DMS153 treated with DMSO at 0.1 percent for 48 hours (cell line): ENCODE measurements around the gene MID1IP1.
A peak's percentile ranks its signal among the peaks of the same experiment; 100 is the strongest.

ENCODE experiments used
- DNase-seq: peaks from one replicate; lab custom pipeline; 2025; ENCODE audit not compliant: unreplicated experiment; lab: John Stamatoyannopoulos, UW

The MID1IP1 gene

DNA sequence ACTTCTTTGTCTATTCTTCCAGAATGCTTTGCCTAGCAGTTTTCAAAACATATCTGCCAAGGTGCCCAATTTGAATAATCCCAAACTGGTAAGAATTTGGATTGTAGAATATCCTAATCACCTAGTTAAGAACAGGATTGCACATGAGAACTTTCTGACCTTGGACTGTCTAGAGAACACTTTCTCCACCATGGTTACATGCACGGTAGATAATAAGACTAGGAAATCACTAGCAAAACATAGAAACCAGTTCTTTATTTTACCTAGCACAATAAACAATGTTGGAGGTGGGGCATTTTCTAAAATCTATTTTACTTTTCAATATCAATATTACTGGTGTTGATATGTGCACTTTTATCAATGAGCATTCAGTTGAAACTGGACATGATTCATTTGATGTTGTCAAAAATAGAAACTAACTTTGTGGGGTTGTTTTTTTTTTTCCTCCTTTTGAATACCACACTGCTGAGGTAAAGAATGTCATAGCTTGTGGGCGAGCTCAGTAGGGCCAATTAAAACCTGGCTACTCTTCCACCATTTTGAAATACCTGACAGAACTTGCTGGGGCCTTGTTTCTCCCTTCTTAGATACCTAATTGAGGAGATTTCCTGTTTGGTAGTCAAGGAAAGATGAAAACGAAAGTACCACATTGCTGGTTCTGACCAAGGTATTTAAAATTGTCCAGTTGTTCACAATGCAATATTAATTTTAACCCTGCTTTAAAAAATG lies 10.4 kb downstream of the MID1IP1 start:
- DNase-seq: no peak

DNA sequence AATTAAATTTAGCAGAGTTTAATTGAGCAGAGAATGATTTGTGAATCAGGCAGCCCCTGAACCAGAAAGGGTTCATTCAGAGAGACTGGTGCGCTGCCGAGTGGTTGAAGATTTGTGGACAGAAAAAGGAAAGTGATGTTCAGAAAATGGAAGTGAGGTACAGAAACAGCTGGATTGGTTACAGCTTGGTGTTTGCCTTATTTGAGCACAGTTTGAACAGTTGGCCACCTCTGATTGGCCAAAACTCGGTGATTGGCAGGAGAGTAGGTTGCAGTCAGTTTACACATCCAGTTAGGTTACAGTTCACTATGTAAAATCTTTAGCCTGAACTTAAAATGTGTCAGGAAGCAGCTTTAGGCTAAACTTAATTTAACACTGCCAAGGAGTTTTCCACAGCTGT lies 14.9 kb downstream of the MID1IP1 start:
- no peak for DNase-seq

DNA sequence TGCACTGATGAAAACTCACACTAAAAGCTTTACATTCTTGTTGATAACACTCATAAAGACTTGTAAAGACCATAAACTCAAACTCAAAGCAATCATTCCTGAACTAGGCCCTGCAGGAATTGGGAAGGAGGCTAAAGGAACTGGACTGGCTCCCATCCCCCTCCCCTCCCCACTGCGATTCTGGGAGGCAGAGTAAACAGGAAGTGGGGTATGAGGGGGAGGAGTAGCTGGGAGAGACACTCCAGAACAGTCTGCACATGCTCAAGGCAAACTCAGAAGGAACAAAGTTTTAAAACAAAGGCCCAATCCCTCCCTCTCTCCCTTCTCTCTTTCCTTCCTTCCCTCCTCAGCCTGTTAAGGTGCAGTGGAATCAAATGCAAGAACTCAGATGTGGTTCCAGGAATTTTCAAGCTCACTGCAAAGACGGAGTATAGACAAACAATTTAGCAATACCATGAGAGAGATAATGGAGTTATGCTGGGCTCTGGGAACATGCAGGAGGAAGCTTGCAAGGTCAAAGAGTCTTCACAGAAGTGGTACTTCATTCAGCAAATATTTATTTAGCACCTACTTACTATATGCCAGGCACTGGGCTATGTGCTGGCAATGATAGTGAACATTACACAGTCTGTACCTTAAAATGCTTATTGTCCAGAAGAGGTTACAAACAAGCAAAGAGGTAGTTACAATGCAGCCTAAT lies 15.9 kb downstream of the MID1IP1 start:
- peak; percentile 4 for DNase-seq

DNA sequence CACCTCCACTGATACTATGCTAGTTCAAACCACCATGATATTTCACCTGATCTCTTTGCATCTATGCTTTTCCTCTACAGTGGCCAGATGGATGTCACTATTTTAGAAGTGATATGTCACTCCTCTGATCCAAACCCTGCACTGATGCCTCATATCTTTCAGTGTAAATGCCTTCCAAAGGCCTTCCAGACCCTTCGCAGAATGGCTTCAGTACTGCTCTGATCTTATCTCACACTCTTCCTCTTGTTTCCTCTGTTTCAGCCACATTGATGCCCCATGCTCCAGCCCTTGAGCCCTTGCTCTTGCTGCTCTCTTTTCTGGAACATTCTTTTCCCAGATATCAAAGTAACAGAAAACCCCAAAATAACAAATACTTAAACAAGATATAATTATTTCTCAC lies 17.9 kb downstream of the MID1IP1 start:
- no peak for DNase-seq

DNA sequence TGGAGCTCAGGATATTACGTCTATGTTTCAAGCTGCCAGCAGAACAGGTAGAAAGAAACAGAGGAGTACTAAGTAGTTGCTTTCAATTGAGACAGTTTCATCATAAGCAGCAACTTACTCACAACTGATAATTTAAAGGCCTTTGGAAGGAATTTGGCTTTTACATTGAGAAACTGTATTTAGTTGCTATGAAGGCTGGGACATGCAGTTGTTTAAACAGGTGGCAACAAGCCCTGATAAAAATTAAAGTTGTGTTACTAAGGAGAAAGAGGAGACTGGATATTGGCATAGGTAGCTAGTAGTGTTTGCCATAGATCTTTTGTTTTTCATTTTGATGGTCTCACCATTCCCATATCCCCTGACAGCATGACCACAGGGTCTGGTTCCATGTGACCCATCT lies 18.4 kb downstream of the MID1IP1 start:
- no peak for DNase-seq

DNA sequence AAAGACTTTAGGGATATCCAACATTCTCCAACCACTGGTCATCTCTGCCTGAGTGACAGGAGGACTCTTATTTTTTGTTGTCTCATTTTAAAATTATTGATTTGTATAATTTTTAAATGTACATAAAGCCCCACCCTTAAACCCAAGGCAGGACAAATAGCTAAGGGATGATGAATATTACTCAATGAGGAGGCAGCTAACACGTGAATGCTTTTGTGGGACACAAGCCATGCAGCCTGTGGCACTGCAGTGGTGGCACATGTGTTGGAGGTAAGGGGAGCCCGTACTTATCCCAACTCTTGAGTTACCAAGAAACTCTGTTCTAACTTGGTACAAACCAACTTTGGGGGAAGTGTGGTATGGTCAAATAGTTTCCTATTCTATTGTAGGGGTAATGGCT lies 19.5 kb downstream of the MID1IP1 start:
- no peak for DNase-seq

DNA sequence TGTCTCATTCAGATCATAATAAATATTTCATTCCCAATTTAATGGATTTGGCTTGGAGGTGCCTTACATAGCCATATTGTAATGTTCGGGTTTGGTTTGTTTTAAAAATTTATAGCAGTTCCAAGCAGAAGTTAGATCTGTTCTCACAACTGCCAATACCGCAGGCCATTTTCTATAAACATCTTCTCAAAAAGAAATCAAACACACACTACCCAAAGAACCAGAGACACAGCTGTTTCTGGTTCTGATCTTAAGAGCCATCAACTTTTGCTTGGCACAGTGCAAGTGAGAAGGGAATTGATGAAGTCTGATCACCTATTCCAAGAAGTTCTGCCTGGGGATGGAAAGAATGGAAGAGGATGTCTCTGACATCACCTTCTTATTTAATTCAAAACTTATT lies 22.9 kb downstream of the MID1IP1 start:
- no peak for DNase-seq

DNA sequence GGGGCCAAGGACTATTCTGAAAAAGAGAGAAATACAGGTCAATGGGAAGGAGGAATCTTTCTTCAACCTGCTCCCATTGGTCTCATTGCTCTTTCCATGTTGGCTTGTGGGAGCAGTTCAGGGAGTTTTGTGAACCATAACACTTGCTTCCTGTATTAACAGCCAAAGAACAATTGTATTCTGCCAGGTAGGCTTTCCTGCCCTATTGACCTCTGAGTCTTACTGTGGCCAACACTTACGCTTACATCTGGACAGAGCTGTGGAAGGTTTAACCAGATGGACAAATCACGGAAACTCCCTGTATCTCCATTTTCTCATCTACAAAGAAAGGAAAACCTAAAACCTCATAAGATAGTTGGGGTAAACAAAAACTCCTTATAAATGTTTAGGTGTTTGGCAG lies 30.7 kb downstream of the MID1IP1 start:
- DNase-seq: no peak

DNA sequence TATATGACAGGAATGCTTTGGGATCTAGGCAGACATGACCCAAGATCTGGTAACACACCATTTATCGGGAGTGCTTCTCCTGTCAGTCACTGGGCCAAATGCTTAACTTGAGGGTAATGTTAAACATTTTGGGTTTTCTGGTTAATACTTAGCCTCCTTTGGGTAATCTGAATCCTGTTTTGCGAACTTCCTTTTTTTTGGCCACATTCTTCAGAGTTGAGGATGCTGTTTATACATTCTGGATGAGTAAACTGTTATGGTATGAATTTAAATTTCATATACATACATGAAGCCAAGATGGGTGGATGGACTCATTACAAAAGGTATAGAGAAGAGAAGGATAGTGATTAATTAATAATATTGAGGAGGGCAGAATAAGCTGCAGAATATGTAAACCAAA lies 36.1 kb downstream of the MID1IP1 start:
- no peak for DNase-seq

DNA sequence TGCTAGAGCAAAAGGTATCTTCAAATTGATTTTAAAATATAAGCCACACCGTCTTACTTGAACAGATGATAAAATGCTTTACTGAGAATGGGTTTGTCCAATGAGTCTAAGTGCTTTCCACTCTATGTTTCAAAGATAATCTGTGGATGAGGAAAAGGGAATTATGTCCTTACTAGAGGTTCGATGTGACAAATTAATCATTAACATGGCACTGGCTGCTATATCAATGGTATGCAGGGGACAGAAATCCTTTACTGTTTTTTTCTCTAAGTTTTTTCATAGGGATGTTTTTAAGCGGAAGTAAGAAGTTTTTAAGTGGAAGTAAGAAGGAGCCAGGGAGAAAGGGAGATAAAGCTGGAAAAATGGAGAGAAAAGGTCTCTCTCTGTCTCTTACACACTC lies 38.0 kb downstream of the MID1IP1 start:
- no peak for DNase-seq

DNA sequence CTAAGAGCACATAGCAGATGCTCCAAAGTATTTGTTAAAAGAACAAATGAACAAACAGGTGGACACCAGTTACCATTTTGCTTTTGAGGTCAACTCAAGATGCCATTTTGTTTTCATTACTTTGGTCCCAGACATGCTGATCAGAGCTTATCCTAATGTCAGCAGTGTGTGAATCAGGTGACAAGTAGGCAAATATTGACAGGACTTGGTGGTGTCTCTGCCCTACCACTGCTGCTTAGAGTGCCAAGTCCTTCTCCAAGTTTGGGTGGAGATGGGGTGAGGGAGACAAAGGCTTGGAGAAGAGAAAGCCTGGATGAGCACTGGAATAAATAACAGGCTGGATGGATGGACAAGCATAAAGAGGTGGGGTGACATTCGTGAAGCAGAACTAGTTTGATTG lies 38.7 kb downstream of the MID1IP1 start:
- DNase-seq: no peak

DNA sequence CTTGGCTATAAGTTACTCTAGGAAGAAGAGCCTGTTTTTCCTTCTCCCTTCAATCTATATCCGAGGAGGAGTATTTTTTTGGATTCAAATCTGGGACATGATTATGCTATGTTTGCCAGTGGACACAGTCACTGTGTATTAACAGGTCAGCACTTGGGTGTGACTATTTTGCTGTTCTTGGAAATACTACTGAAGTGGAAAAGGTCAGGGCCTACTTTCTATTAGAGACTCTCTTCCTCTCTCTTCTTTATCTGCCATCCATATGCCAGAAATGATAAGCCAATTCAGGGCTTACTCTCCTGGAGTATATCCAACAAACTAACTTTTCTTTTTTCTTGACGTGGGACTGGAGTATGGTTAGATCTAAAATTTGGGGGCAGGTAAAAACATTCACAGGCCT lies 40.5 kb downstream of the MID1IP1 start:
- DNase-seq: no peak

DNA sequence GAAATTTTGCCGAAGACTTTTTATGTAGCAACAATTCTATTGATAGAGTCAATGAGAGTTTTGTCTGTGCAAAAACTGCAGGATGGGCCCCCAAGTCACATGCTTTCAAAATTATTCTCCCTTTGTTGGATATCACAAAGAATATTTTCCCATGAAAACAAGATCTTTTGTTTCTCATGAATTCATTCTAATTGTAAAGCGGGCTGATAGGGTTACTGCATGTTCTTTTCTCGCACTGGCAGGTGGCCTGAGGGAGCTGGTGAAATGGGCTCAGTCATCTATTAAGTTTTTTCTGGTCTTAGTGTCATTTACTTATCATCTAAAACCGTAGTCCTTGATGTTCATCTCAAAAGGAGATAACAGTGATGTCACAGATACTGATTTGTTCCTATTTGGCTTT lies 44.2 kb downstream of the MID1IP1 start:
- DNase-seq: no peak

DNA sequence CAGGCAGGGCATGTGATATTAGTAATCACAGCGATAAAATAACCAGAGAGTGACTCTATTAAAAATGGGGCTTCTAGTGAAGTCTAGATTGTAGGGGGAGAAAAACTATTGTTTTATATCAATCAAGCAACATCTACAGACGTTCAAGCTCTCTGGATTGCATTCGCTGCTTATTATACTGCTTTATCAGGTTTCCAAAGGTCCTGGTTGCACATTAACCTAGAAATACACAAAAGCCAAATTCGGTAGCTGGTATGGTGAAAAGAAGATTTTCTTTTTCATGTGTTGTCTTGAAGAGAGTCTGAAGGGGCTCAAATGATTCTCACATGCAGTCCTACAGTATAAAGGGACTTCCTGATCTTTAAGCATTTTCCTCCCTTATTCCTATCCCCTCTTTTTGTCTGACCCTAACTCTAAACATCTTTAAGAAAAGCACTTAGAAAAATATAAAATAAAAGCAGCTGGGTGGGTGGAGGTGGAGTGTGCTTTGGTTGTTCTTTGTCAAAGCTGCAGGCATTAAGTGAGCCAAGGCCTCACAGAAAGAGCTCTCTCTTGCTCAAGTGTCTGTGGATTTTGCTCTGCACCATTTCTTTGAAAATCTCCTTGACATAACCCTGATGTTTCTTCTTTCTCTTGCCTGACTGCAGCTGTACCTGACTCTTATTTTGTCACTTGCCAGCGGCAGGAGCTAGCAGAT lies 46.1 kb downstream of the MID1IP1 start:
- no peak for DNase-seq

DNA sequence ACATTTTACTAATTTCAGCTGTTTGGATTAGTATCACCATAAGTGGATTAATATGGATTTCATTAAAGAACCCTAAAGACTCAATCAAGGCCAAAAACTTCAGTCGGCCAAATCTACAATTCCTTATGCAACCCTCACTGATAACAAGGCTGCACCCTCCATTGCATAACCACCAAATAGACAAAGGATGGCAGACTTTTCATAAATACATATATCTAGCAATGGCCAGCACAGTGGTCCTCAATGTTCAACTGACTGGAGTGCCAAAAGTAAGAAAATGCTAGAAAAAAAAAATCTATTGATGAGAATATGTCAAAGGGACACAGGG lies 46.6 kb downstream of the MID1IP1 start:
- no peak for DNase-seq

DNA sequence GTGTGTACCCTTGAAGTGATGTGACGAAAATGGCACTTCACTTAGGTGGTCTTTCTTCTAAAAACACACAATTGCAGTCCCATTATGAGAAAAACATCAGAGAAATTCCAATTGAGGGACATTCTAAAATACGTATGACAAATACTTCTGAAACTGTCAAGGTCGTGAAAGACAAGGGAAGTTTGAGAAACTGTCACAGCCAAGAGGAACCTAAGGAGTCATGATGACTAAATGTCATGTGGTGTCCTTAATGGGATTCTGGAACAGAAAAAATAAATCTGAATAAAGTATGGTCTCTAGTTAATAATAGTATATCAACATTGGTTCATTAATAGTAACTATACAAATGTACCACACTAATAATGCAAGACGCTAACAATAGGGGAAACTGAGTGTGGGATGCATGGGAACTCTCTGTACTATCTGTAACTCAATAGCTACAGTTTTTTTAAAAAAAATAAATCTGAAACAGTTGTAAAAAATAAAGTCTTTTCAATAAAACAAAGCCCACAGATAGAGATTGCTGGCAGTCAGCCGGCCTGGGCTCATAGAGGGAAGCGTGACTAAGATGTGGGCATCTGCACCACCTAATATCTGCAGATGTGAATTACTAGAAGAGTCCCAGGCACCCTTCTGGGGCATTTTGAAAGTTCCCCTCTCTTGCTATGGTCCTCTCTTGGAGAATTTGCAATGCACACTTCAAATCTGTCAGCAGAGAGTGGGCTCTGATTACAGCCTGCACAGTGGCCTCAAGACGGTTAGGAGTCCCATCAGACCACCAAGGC lies 47.6 kb downstream of the MID1IP1 start:
- no peak for DNase-seq

DNA sequence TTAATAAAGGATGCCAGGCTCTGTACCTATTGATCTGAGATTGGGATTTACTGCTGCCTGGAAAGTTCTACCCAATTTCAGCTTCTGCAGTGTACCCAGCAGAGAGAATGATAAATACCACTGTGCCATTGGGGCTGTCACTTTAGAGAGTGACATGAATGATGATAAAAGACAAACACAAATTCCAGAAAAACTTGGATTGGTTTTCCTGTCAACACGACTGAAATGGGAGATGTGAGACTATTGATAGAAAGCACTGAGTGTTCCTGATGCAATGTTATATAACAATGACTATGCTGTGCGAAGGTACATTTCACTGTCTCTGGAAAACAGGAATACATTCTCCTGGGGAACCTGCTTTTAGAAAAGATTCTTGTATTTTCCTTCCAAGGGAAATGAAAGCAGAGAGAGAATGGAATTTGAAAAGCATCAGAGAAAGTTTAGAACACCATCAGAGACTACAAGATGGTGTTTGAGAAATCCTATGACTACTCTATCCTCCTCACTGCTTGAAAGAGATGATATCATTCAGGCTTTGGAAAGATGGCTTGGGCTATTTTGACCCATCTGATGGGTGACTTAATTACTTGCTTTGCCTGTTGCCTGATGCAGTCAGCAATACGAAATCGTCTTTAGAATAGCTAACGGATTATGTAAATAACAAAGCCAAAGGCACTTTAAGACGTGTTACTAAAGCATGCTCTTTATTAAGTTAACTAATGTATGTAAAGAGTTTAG lies 49.7 kb downstream of the MID1IP1 start:
- DNase-seq: no peak

DNA sequence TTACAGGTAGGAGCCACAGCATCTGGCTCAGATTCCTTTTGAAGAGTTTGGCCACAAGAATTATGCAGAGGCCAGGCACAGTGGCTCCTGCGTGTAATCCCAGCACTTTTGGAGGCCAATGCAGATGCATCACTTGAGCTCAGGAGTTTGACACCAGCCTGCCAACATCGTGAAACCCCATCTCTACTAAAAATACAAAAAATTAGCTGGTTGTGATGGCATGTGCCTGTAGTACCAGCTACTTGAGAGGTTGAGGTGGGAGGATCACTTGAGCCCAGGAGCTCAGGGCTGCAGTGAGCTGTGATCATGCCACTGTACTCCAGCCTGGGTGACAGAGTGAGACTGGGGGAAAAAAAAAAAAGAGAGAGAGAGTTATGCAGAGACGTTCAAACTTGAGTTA lies 53.0 kb downstream of the MID1IP1 start:
- DNase-seq: no peak
